ENCODE data around the gene POLR3GL. TPM values are rescaled to one million over a fixed set of nuclear protein-coding genes. Genes with fewer than 3 reads are reported as not detected.

The POLR3GL gene
- total and polyA plus RNA-seq, 4 donors, result 23.8 to 89.0 (median 49.9) TPM

- H3K4me1 ChIP-seq (ENCODE audit: control insufficient read depth in 1 of 2, insufficient read depth in 2 of 2, low read length in 2 of 2), result no peaks in the 10 kb centered on the region
- no peak overlapping the region for H3K27ac ChIP-seq (ENCODE audit: low read depth in 1 of 2, low read length in 2 of 2)
- no peak overlapping the region for H3K4me3 ChIP-seq (ENCODE audit: low read length in 2 of 2)
- H3K9me3 ChIP-seq (ENCODE audit: control insufficient read depth, low read length), result no peaks in the 10 kb centered on the region
- ATAC-seq (ENCODE audit: low FRiP score) (no peak), DNase-seq (no peak)
- H3K27me3 ChIP-seq (ENCODE audit: control insufficient read depth in 1 of 2, insufficient read depth in 2 of 2, low read length in 1 of 2), result no peaks in the 10 kb centered on the region
- intact Hi-C loops (cut with DNase I), result no loop called here
- 76 to 78% methylated on average over 6 of the region's 6 CpGs for WGBS, 2 donors
- H3K36me3 ChIP-seq (ENCODE audit: control insufficient read depth in 1 of 2, insufficient read depth in 2 of 2, low read length in 1 of 2), result peaks cover 2 to 4% of the 10 kb centered on the region in 2 donors
Measured at GRCh38 chr1:145942871-145943270, 21.6 kb upstream of the POLR3GL start.

GRCh38 chr1:145944532-145944931 is 20.0 kb upstream of the POLR3GL start:
- no peaks in the 10 kb centered on the region for H3K9me3 ChIP-seq (ENCODE audit: control insufficient read depth, low read length)
- 80 to 97% methylated on average over 3 of the region's 3 CpGs for WGBS, 2 donors
- ATAC-seq (ENCODE audit: low FRiP score) (no peak), DNase-seq (no peak)
- no peak overlapping the region for H3K4me3 ChIP-seq (ENCODE audit: low read length in 2 of 2)
- intact Hi-C loops (cut with DNase I), result no loop called here
- H3K27me3 ChIP-seq (ENCODE audit: control insufficient read depth in 1 of 2, insufficient read depth in 2 of 2, low read length in 1 of 2), result no peaks in the 10 kb centered on the region
- no peak overlapping the region for H3K27ac ChIP-seq (ENCODE audit: low read depth in 1 of 2, low read length in 2 of 2)
- no peaks in the 10 kb centered on the region for H3K4me1 ChIP-seq (ENCODE audit: control insufficient read depth in 1 of 2, insufficient read depth in 2 of 2, low read length in 2 of 2)
- peaks cover 2 to 4% of the 10 kb centered on the region in 2 donors for H3K36me3 ChIP-seq (ENCODE audit: control insufficient read depth in 1 of 2, insufficient read depth in 2 of 2, low read length in 1 of 2)

- no peak for ATAC-seq (ENCODE audit: low FRiP score)
- no peak for DNase-seq
- Histone ChIP-seq H3K36me3 (ENCODE audit: control insufficient read depth in 1 of 2, insufficient read depth in 2 of 2, low read length in 1 of 2) (peaks cover 2 to 4% of the 10 kb centered on the region in 2 donors), H3K27me3 (ENCODE audit: control insufficient read depth in 1 of 2, insufficient read depth in 2 of 2, low read length in 1 of 2) (no peaks in the 10 kb centered on the region), H3K4me3 (ENCODE audit: low read length in 2 of 2) (no peak overlapping the region), H3K27ac (ENCODE audit: low read depth in 1 of 2, low read length in 2 of 2) (no peak overlapping the region), H3K9me3 (ENCODE audit: control insufficient read depth, low read length) (no peaks in the 10 kb centered on the region), H3K4me1 (ENCODE audit: control insufficient read depth in 1 of 2, insufficient read depth in 2 of 2, low read length in 2 of 2) (peaks cover 0 to 2% of the 10 kb centered on the region in 2 donors)
- WGBS, 2 donors, result 89 to 90% methylated on average over 4 of the region's 4 CpGs
- intact Hi-C loops (cut with DNase I), result no loop called here
Measured at GRCh38 chr1:145946477-145946986, 18.0 kb upstream of the POLR3GL start.

DNA sequence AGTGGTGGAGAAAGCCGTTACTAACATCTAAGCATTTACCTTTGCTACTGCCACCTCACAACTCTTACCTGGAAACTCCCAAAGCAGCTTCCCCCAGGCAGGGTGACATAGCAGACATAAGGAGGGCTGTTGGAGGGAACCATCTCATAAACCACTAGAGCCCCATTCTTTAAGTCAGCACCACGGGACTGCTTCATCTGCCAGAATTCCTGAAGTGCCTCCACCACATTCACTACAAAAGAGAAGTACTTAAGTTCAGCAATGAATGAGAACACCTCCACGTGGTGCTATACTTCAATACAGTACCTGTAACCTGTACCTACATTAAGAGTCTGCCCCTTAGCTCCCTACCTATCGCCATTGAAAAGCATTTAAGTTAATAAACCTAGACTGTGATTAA is 16.9 kb upstream of the POLR3GL start:
- H3K27me3 ChIP-seq (ENCODE audit: control insufficient read depth in 1 of 2, insufficient read depth in 2 of 2, low read length in 1 of 2), result no peaks in the 10 kb centered on the region
- 62 to 69% methylated on average over 4 of the region's 4 CpGs for WGBS, 2 donors
- peaks cover 0 to 8% of the 10 kb centered on the region in 2 donors for H3K4me1 ChIP-seq (ENCODE audit: control insufficient read depth in 1 of 2, insufficient read depth in 2 of 2, low read length in 2 of 2)
- intact Hi-C loops (cut with DNase I), result no loop called here
- ATAC-seq (ENCODE audit: low FRiP score) (no peak), DNase-seq (no peak)
- no peak overlapping the region for H3K4me3 ChIP-seq (ENCODE audit: low read length in 2 of 2)
- no peak overlapping the region for H3K27ac ChIP-seq (ENCODE audit: low read depth in 1 of 2, low read length in 2 of 2)
- no peaks in the 10 kb centered on the region for H3K9me3 ChIP-seq (ENCODE audit: control insufficient read depth, low read length)
- peaks cover 2 to 3% of the 10 kb centered on the region in 2 donors for H3K36me3 ChIP-seq (ENCODE audit: control insufficient read depth in 1 of 2, insufficient read depth in 2 of 2, low read length in 1 of 2)

DNA sequence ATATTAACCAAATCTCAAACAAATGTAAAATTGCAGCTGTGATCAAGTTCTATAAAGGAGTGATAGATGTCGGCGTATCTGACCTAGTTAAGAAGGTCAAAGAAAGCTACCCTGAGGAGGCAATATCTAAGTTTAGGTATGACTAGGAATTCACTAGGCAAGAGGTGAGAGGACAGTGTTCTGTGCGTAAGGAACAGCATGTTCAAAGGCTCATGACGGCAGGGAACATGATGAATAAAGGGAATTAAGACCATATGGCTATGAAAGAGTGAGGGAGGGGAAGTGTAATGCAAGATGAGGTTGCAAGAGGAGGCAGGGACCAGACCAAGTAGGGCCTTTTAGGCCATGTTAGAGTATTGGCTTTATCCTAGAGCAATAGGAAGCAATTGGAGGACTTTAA is 15.3 kb upstream of the POLR3GL start:
- H3K9me3 ChIP-seq (ENCODE audit: control insufficient read depth, low read length), result no peaks in the 10 kb centered on the region
- H3K4me3 ChIP-seq (ENCODE audit: low read length in 2 of 2), result no peak overlapping the region
- peaks cover 0 to 2% of the 10 kb centered on the region in 2 donors for H3K36me3 ChIP-seq (ENCODE audit: control insufficient read depth in 1 of 2, insufficient read depth in 2 of 2, low read length in 1 of 2)
- intact Hi-C loops (cut with DNase I), result no loop called here
- ATAC-seq (ENCODE audit: low FRiP score) (no peak), DNase-seq (no peak)
- H3K27me3 ChIP-seq (ENCODE audit: control insufficient read depth in 1 of 2, insufficient read depth in 2 of 2, low read length in 1 of 2), result no peaks in the 10 kb centered on the region
- H3K27ac ChIP-seq (ENCODE audit: low read depth in 1 of 2, low read length in 2 of 2), result no peak overlapping the region
- 92% methylated on average over 4 of the region's 4 CpGs for WGBS, 2 donors
- H3K4me1 ChIP-seq (ENCODE audit: control insufficient read depth in 1 of 2, insufficient read depth in 2 of 2, low read length in 2 of 2), result peaks cover 1 to 8% of the 10 kb centered on the region in 2 donors

GRCh38 chr1:145951526-145951925 is 13.0 kb upstream of the POLR3GL start:
- Histone ChIP-seq H3K9me3 (ENCODE audit: control insufficient read depth, low read length) (no peaks in the 10 kb centered on the region), H3K4me1 (ENCODE audit: control insufficient read depth in 1 of 2, insufficient read depth in 2 of 2, low read length in 2 of 2) (peaks cover 4 to 11% of the 10 kb centered on the region in 2 donors), H3K27me3 (ENCODE audit: control insufficient read depth in 1 of 2, insufficient read depth in 2 of 2, low read length in 1 of 2) (no peaks in the 10 kb centered on the region), H3K27ac (ENCODE audit: low read depth in 1 of 2, low read length in 2 of 2) (no peak overlapping the region), H3K4me3 (ENCODE audit: low read length in 2 of 2) (no peak overlapping the region), H3K36me3 (ENCODE audit: control insufficient read depth in 1 of 2, insufficient read depth in 2 of 2, low read length in 1 of 2) (peaks cover 0 to 2% of the 10 kb centered on the region in 2 donors)
- intact Hi-C loops (cut with DNase I), result loop anchor here in 1 of 2 donors (10.0 kb wide), 1 partner anchor 77 kb away; no protein-coding TSS in a partner anchor
- no peak for ATAC-seq (ENCODE audit: low FRiP score)
- no peak for DNase-seq
- WGBS, 2 donors, result 22 to 38% methylated on average over 1 of the region's 1 CpG

GRCh38 chr1:145952903-145953302 is 11.6 kb upstream of the POLR3GL start:
- ATAC-seq (ENCODE audit: low FRiP score), result no peak
- no peak overlapping the region for H3K4me3 ChIP-seq (ENCODE audit: low read length in 2 of 2)
- DNase-seq, result no peak
- H3K27me3 ChIP-seq (ENCODE audit: control insufficient read depth in 1 of 2, insufficient read depth in 2 of 2, low read length in 1 of 2), result no peaks in the 10 kb centered on the region
- H3K36me3 ChIP-seq (ENCODE audit: control insufficient read depth in 1 of 2, insufficient read depth in 2 of 2, low read length in 1 of 2), result no peaks in the 10 kb centered on the region
- peaks cover 4 to 11% of the 10 kb centered on the region in 2 donors for H3K4me1 ChIP-seq (ENCODE audit: control insufficient read depth in 1 of 2, insufficient read depth in 2 of 2, low read length in 2 of 2)
- H3K9me3 ChIP-seq (ENCODE audit: control insufficient read depth, low read length), result no peaks in the 10 kb centered on the region
- 96 to 98% methylated on average over 3 of the region's 3 CpGs for WGBS, 2 donors
- H3K27ac ChIP-seq (ENCODE audit: low read depth in 1 of 2, low read length in 2 of 2), result no peak overlapping the region
- intact Hi-C loops (cut with DNase I), result loop anchor here in 1 of 2 donors (10.0 kb wide), 1 partner anchor 78 kb away; no protein-coding TSS in a partner anchor

DNA sequence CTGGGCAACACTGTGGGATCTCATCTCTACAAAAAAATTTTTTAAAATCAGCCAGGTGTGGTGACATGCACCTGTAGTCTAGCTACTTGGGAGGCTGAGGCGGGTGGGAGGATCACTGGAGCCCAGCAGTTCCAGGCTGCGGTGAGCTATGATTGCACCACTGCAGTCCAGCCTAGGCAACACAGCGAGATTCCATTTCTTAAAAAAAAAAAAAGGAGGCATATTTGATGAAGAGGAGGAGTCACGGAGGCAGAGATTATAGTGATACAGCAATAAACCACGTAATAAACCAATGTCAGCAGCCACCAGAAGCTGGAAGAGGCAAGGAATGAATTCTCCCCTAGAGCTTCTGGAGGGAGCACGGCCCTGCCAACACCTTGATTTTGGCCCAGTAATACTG is 10.6 kb upstream of the POLR3GL start:
- H3K9me3 ChIP-seq (ENCODE audit: control insufficient read depth, low read length), result no peaks in the 10 kb centered on the region
- ATAC-seq (ENCODE audit: low FRiP score) (no peak), DNase-seq (no peak)
- H3K27ac ChIP-seq (ENCODE audit: low read depth in 1 of 2, low read length in 2 of 2), result no peak overlapping the region
- H3K4me3 ChIP-seq (ENCODE audit: low read length in 2 of 2), result no peak overlapping the region
- H3K27me3 ChIP-seq (ENCODE audit: control insufficient read depth in 1 of 2, insufficient read depth in 2 of 2, low read length in 1 of 2), result no peaks in the 10 kb centered on the region
- no peaks in the 10 kb centered on the region for H3K36me3 ChIP-seq (ENCODE audit: control insufficient read depth in 1 of 2, insufficient read depth in 2 of 2, low read length in 1 of 2)
- peaks cover 4 to 11% of the 10 kb centered on the region in 2 donors for H3K4me1 ChIP-seq (ENCODE audit: control insufficient read depth in 1 of 2, insufficient read depth in 2 of 2, low read length in 2 of 2)
- intact Hi-C loops (cut with DNase I), result loop anchor here in 1 of 2 donors (10.0 kb wide), 1 partner anchor 79 kb away; no protein-coding TSS in a partner anchor
- 61 to 67% methylated on average over 6 of the region's 6 CpGs for WGBS, 2 donors

DNA sequence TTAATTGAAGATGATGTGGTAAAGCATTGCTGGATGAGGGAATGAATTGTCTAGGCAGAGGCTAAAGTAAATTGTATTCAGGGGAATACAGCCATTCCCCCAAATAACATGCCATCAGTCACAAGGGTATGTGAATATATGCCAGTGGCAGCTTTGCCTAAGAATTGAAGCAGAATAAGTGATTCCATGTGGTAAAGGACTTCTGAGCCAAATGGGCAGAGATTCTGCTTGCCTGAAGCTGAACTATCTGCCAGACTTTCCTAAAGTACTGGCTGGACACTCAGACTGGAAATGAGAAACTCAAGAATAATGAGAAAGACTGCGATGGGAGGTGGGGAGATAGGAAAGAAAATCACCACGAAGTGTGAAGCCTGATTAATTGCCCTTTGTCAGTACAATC is 9.1 kb upstream of the POLR3GL start:
- Histone ChIP-seq H3K4me3 (ENCODE audit: low read length in 2 of 2) (peak overlapping the region in 1 of 2 donors; percentile 9), H3K36me3 (ENCODE audit: control insufficient read depth in 1 of 2, insufficient read depth in 2 of 2, low read length in 1 of 2) (no peaks in the 10 kb centered on the region), H3K9me3 (ENCODE audit: control insufficient read depth, low read length) (no peaks in the 10 kb centered on the region), H3K27me3 (ENCODE audit: control insufficient read depth in 1 of 2, insufficient read depth in 2 of 2, low read length in 1 of 2) (no peaks in the 10 kb centered on the region), H3K27ac (ENCODE audit: low read depth in 1 of 2, low read length in 2 of 2) (no peak overlapping the region), H3K4me1 (ENCODE audit: control insufficient read depth in 1 of 2, insufficient read depth in 2 of 2, low read length in 2 of 2) (peaks cover 4 to 11% of the 10 kb centered on the region in 2 donors)
- WGBS, 2 donors, result 2 to 7% methylated on average over 2 of the region's 2 CpGs
- intact Hi-C loops (cut with DNase I), result loop anchor here in 1 of 2 donors (5.0 to 10.0 kb wide), 2 partner anchors 38 to 81 kb away; partner anchors contain the start of gene PEX11B
- ATAC-seq (ENCODE audit: low FRiP score) (no peak), DNase-seq (no peak)

All from aorta (tissue), 5 donors.